ENCODE measurements around the gene C10orf95.

DNA sequence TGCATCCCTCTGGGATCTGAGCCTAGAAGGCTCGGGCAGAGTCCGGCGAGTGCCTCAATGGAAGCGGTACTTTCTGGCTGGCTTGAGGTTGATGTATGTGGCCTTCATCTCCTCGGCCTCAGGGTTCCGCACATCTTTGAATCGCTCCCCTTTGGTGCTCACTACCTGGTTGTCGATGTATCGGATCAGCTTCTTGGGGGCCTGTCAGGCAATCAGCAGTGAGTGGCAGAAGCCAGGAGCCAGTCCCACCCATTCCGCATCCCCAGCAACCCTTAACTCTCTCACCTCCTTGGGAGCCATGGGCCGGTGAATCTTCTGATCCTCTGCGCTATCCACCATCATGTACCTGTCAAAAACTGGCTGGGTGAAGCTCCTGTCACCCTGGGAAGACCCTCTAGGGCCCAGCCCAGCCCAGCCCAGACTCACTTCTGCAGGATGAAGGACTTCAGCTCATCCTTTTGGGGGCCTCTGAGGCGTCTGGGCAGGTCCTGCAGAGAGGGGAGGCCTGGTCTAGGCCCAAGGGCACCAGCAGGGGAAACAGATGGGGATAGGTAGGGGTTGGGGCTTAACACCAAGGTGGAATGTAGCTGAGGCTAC, 27.9 kb downstream of the C10orf95 start:
- TF ChIP-seq, protein P1, sequence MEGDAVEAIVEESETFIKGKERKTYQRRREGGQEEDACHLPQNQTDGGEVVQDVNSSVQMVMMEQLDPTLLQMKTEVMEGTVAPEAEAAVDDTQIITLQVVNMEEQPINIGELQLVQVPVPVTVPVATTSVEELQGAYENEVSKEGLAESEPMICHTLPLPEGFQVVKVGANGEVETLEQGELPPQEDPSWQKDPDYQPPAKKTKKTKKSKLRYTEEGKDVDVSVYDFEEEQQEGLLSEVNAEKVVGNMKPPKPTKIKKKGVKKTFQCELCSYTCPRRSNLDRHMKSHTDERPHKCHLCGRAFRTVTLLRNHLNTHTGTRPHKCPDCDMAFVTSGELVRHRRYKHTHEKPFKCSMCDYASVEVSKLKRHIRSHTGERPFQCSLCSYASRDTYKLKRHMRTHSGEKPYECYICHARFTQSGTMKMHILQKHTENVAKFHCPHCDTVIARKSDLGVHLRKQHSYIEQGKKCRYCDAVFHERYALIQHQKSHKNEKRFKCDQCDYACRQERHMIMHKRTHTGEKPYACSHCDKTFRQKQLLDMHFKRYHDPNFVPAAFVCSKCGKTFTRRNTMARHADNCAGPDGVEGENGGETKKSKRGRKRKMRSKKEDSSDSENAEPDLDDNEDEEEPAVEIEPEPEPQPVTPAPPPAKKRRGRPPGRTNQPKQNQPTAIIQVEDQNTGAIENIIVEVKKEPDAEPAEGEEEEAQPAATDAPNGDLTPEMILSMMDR (IDR thresholded peaks at IDR 0.05) = no peak
- TF ChIP-seq EZH2 (IDR thresholded peaks at IDR 0.05; ENCODE audit: borderline replicate concordance, insufficient read depth, low read depth, low read length, poor library complexity, severe bottlenecking) = no peak

Measured in B cell (primary cell).